WTC11 (cell line): ENCODE measurements around the gene FRMD4A. TPM values are rescaled to one million over a fixed set of nuclear protein-coding genes. Genes with fewer than 3 reads are reported as not detected.

Source experiments
- ATAC-seq: fragments of 200-7000 bp; cut with Tn5 transposase; 2 replicates; pipeline ENCODE4 v1.10.0; 2021; ENCODE audit warnings: mild to moderate bottlenecking, moderate library complexity
- CTCF ChIA-PET: fragments of 300-600 bp; sonication (Branson Sonifier 250); formaldehyde crosslinking; loops from one replicate; lab custom pipeline; 2021; ENCODE audit warnings: antibody characterized with exemption; lab: Charles Lee
- POLR2A ChIA-PET: fragments of 350-600 bp; sonication (Branson Sonifier 250); formaldehyde crosslinking; loops from one replicate; lab custom pipeline; 2021; ENCODE audit warnings: antibody characterized with exemption; lab: Charles Lee
- DNase-seq: peaks from one replicate; pipeline ENCODE4 v3.0.0; 2021; ENCODE audit warnings: low spot score
- H3K27ac Mint-ChIP-seq: 2 replicates; pipeline ENCODE4 v1.8.0; 2021; ENCODE audit warnings: mixed read lengths
- H3K27me3 Mint-ChIP-seq: 2 replicates; pipeline ENCODE4 v1.8.0; 2021; ENCODE audit warnings: low read depth, mild to moderate bottlenecking, moderate library complexity, mixed read lengths
- H3K36me3 Mint-ChIP-seq: 2 replicates; pipeline ENCODE4 v1.8.0; 2021; ENCODE audit warnings: mixed read lengths
- H3K4me1 Mint-ChIP-seq: 2 replicates; pipeline ENCODE4 v1.8.0; 2022; ENCODE audit warnings: mixed read lengths
- H3K4me3 Mint-ChIP-seq: 2 replicates; pipeline ENCODE4 v1.8.0; 2021; ENCODE audit warnings: mild to moderate bottlenecking, moderate library complexity, mixed read lengths
- H3K9me3 Mint-ChIP-seq: 2 replicates; pipeline ENCODE4 v1.8.0; 2021; ENCODE audit warnings: mixed read lengths
- CREB1 ChIP-seq: sonication (generic); formaldehyde crosslinking; IDR thresholded peaks from 2 replicates; pipeline ENCODE4 v1.8.0; 2023; ENCODE audit warnings: mild to moderate bottlenecking, missing genetic modification reagents
- EMX1 ChIP-seq: fragments of 250-450 bp; sonication (Bioruptor Pico); IDR thresholded peaks from 2 replicates; pipeline ENCODE4 v1.8.0; 2021; ENCODE audit warnings: mild to moderate bottlenecking
- ETV6 ChIP-seq: sonication (generic); formaldehyde crosslinking; IDR thresholded peaks from 2 replicates; pipeline ENCODE4 v1.8.1; 2022; ENCODE audit warnings: mild to moderate bottlenecking, missing genetic modification reagents
- FOXK1 ChIP-seq: sonication (generic); formaldehyde crosslinking; IDR thresholded peaks from 2 replicates; pipeline ENCODE4 v1.8.0; 2022; ENCODE audit warnings: mild to moderate bottlenecking, moderate library complexity, missing genetic modification reagents
- HMGA2 ChIP-seq: fragments of 250-450 bp; sonication (Bioruptor Pico); IDR thresholded peaks from 2 replicates; pipeline ENCODE4 v1.4.0; 2021; ENCODE audit warnings: mild to moderate bottlenecking, moderate library complexity
- JAZF1 ChIP-seq: fragments of 250-450 bp; sonication (Bioruptor Pico); IDR thresholded peaks from 2 replicates; pipeline ENCODE4 v1.9.0; 2021; ENCODE audit warnings: moderate library complexity, mild to moderate bottlenecking, inconsistent platforms
- NFYB ChIP-seq: sonication (generic); formaldehyde crosslinking; conservative IDR thresholded peaks from 2 replicates; pipeline ENCODE4 v1.8.0; 2022; ENCODE audit warnings: low read depth, missing genetic modification reagents
- NR1H2 ChIP-seq: sonication (generic); formaldehyde crosslinking; IDR thresholded peaks from 2 replicates; pipeline ENCODE4 v1.9.0; 2021; ENCODE audit warnings: mild to moderate bottlenecking, moderate library complexity, missing genetic modification reagents
- NR2C2 ChIP-seq: sonication (generic); formaldehyde crosslinking; IDR thresholded peaks from 2 replicates; pipeline ENCODE4 v1.8.0; 2022; ENCODE audit warnings: mild to moderate bottlenecking, missing genetic modification reagents
- SMAD4 ChIP-seq: sonication (generic); formaldehyde crosslinking; IDR thresholded peaks from 2 replicates; pipeline ENCODE4 v1.8.0; 2022; ENCODE audit warnings: mild to moderate bottlenecking, missing genetic modification reagents
- TCF7 ChIP-seq: sonication (generic); formaldehyde crosslinking; IDR thresholded peaks from 2 replicates; pipeline ENCODE4 v1.8.0; 2022; ENCODE audit warnings: mild to moderate bottlenecking, low read depth, missing genetic modification reagents, moderate library complexity
- TEAD1 ChIP-seq: sonication (generic); formaldehyde crosslinking; IDR thresholded peaks from 2 replicates; pipeline ENCODE4 v1.8.0; 2022; ENCODE audit warnings: mild to moderate bottlenecking, missing genetic modification reagents
- ZNF232 ChIP-seq: sonication (generic); formaldehyde crosslinking; IDR thresholded peaks from 2 replicates; pipeline ENCODE4 v1.8.0; 2022; ENCODE audit warnings: mild to moderate bottlenecking, missing genetic modification reagents
- total RNA-seq: library from RNA; stranded (reverse); gene quantifications from 3 replicates; pipeline ENCODE4 v1.2.3, GENCODE V29; 2021
- TF ChIP-seq, protein P1 (sequence below): sonication (generic); formaldehyde crosslinking; IDR thresholded peaks from 2 replicates; pipeline ENCODE4 v1.8.0; 2022; ENCODE audit warnings: missing genetic modification reagents
- TF ChIP-seq, protein P2 (sequence below): fragments of 250-450 bp; sonication (Bioruptor Pico); IDR thresholded peaks from 2 replicates; pipeline ENCODE4 v2.1.2; 2022; ENCODE audit warnings: mild to moderate bottlenecking, moderate library complexity
- TF ChIP-seq, protein P3 (sequence below): sonication (generic); formaldehyde crosslinking; IDR thresholded peaks from 2 replicates; pipeline ENCODE4 v1.8.0; 2023; ENCODE audit warnings: missing genetic modification reagents, mild to moderate bottlenecking, borderline replicate concordance
- TF ChIP-seq, protein P4 (sequence below): sonication (generic); formaldehyde crosslinking; conservative IDR thresholded peaks from 2 replicates; pipeline ENCODE4 v1.8.1; 2022; ENCODE audit warnings: mild to moderate bottlenecking, missing genetic modification reagents

FRMD4A gene
- total RNA-seq, 1 experiment from 2014 or later = 35.5 TPM

DNA sequence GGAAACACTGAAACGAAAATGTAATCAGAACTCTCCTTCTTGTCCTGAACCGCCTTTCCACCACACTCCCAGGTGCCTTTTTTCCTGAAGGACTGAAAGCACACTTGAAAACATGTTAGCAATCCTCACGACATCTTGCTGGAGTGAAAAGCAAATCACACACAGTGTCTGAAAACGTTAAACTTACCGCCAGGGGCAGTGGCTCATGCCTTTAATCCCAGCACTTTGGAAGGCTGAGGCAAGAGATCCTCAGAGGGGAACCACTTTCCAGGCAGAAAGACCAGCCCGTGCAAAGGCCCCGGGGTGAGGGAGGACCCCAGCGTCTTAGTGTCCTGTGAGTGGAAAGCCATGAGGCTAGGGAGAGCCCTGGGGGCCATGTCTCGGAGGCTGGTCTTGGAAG, 533.6 kb downstream of the FRMD4A start:
- Mint-ChIP-seq H3K9me3 (no peaks in the 10 kb centered on the region), H3K27me3 (no peaks in the 10 kb centered on the region), H3K4me1 (peaks cover 14% of the 10 kb centered on the region), H3K36me3 (no peaks in the 10 kb centered on the region), H3K4me3 (no peak overlapping the region), H3K27ac (no peak overlapping the region)
- ATAC-seq (no peak), DNase-seq (no peak)
- POLR2A ChIA-PET = no interaction called here
- TF ChIP-seq SMAD4 (CRISPR knock-in tag) = no peak
- no peak for TF ChIP-seq ETV6 (CRISPR knock-in tag)
- no peak for TF ChIP-seq TEAD1
- TF ChIP-seq NR2C2 (CRISPR knock-in tag) = no peak
- TF ChIP-seq, protein P1, sequence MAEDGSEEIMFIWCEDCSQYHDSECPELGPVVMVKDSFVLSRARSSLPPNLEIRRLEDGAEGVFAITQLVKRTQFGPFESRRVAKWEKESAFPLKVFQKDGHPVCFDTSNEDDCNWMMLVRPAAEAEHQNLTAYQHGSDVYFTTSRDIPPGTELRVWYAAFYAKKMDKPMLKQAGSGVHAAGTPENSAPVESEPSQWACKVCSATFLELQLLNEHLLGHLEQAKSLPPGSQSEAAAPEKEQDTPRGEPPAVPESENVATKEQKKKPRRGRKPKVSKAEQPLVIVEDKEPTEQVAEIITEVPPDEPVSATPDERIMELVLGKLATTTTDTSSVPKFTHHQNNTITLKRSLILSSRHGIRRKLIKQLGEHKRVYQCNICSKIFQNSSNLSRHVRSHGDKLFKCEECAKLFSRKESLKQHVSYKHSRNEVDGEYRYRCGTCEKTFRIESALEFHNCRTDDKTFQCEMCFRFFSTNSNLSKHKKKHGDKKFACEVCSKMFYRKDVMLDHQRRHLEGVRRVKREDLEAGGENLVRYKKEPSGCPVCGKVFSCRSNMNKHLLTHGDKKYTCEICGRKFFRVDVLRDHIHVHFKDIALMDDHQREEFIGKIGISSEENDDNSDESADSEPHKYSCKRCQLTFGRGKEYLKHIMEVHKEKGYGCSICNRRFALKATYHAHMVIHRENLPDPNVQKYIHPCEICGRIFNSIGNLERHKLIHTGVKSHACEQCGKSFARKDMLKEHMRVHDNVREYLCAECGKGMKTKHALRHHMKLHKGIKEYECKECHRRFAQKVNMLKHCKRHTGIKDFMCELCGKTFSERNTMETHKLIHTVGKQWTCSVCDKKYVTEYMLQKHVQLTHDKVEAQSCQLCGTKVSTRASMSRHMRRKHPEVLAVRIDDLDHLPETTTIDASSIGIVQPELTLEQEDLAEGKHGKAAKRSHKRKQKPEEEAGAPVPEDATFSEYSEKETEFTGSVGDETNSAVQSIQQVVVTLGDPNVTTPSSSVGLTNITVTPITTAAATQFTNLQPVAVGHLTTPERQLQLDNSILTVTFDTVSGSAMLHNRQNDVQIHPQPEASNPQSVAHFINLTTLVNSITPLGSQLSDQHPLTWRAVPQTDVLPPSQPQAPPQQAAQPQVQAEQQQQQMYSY (CRISPR knock-in tag) = no peak
- TF ChIP-seq JAZF1 (CRISPR knock-in tag) = no peak
- TF ChIP-seq HMGA2 = no peak
- no peak for TF ChIP-seq TCF7 (CRISPR knock-in tag)
- no peak for TF ChIP-seq ZNF232 (CRISPR knock-in tag)
- TF ChIP-seq, protein P2, sequence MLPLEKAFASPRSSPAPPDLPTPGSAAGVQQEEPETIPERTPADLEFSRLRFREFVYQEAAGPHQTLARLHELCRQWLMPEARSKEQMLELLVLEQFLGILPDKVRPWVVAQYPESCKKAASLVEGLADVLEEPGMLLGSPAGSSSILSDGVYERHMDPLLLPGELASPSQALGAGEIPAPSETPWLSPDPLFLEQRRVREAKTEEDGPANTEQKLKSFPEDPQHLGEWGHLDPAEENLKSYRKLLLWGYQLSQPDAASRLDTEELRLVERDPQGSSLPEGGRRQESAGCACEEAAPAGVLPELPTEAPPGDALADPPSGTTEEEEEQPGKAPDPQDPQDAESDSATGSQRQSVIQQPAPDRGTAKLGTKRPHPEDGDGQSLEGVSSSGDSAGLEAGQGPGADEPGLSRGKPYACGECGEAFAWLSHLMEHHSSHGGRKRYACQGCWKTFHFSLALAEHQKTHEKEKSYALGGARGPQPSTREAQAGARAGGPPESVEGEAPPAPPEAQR = no peak
- TF ChIP-seq, protein P3, sequence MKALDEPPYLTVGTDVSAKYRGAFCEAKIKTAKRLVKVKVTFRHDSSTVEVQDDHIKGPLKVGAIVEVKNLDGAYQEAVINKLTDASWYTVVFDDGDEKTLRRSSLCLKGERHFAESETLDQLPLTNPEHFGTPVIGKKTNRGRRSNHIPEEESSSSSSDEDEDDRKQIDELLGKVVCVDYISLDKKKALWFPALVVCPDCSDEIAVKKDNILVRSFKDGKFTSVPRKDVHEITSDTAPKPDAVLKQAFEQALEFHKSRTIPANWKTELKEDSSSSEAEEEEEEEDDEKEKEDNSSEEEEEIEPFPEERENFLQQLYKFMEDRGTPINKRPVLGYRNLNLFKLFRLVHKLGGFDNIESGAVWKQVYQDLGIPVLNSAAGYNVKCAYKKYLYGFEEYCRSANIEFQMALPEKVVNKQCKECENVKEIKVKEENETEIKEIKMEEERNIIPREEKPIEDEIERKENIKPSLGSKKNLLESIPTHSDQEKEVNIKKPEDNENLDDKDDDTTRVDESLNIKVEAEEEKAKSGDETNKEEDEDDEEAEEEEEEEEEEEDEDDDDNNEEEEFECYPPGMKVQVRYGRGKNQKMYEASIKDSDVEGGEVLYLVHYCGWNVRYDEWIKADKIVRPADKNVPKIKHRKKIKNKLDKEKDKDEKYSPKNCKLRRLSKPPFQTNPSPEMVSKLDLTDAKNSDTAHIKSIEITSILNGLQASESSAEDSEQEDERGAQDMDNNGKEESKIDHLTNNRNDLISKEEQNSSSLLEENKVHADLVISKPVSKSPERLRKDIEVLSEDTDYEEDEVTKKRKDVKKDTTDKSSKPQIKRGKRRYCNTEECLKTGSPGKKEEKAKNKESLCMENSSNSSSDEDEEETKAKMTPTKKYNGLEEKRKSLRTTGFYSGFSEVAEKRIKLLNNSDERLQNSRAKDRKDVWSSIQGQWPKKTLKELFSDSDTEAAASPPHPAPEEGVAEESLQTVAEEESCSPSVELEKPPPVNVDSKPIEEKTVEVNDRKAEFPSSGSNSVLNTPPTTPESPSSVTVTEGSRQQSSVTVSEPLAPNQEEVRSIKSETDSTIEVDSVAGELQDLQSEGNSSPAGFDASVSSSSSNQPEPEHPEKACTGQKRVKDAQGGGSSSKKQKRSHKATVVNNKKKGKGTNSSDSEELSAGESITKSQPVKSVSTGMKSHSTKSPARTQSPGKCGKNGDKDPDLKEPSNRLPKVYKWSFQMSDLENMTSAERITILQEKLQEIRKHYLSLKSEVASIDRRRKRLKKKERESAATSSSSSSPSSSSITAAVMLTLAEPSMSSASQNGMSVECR (CRISPR knock-in tag) = no peak
- no peak for TF ChIP-seq FOXK1 (CRISPR knock-in tag)
- TF ChIP-seq NFYB (CRISPR knock-in tag) = no peak
- no peak for TF ChIP-seq CREB1
- TF ChIP-seq NR1H2 (CRISPR knock-in tag) = no peak
- no peak for TF ChIP-seq EMX1 (CRISPR knock-in tag)
- TF ChIP-seq, protein P4, sequence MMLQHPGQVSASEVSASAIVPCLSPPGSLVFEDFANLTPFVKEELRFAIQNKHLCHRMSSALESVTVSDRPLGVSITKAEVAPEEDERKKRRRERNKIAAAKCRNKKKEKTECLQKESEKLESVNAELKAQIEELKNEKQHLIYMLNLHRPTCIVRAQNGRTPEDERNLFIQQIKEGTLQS (CRISPR knock-in tag) = no peak
- CTCF ChIA-PET = no interaction called here
